Left ventricle myocardium inferior (tissue), 1 donor: ENCODE measurements around the gene PCGF5. TPM values are rescaled to one million over a fixed set of nuclear protein-coding genes. Genes with fewer than 3 reads are reported as not detected.
A peak's percentile ranks its signal among the peaks of the same experiment; 100 is the strongest.

Experiments
- DNase-seq: peaks from one replicate; pipeline ENCODE4 v3.0.0-alpha.2; 2020
- H3K27ac ChIP-seq: fragments of 200-600 bp; replicated peaks from 2 replicates; pipeline ENCODE4 v1.8.0; 2021
- H3K27me3 ChIP-seq: fragments of 200-600 bp; 2 replicates; pipeline ENCODE4 v1.8.0; 2021; ENCODE audit warnings: low read depth
- H3K36me3 ChIP-seq: fragments of 200-600 bp; 2 replicates; pipeline ENCODE4 v1.8.0; 2021
- H3K4me1 ChIP-seq: fragments of 200-600 bp; 2 replicates; pipeline ENCODE4 v1.8.0; 2021
- H3K4me3 ChIP-seq: fragments of 200-600 bp; 2 replicates; pipeline ENCODE4 v1.8.0; 2021; ENCODE audit warnings: mild to moderate bottlenecking, moderate library complexity
- H3K9me3 ChIP-seq: fragments of 200-600 bp; replicated peaks from 2 replicates; pipeline ENCODE4 v1.8.0; 2021
- CTCF ChIP-seq: fragments of 200-600 bp; IDR thresholded peaks from 2 replicates; pipeline ENCODE4 v1.8.0; 2021; ENCODE audit warnings: antibody characterized with exemption, mild to moderate bottlenecking, borderline replicate concordance
- intact Hi-C: fragments of 100-400 bp; cut with micrococcal nuclease; formaldehyde crosslinking; loops from one replicate; pipeline ENCODE4 v1.11.0; 2022
- total RNA-seq: library from RNA; stranded (reverse); fragmentation: NEBNext Ultra II Directional; extraction: Animal tissue kit (Norgen Biotek cat#: 25700); gene quantifications from one replicate; pipeline ENCODE4 v1.2.1, GENCODE V29; 2021
- donor health status: DM: no; HTN: yes; CAD: no; lungs with severe emphysema.

Gene PCGF5
- total RNA-seq, 1 donor from 2014 or later, result 61.0 TPM

GRCh38 chr10:91196268-91197048, 24.0 kb upstream of the PCGF5 start:
- peaks cover 72% of the 10 kb centered on the region for H3K4me1 ChIP-seq
- no peak for TF ChIP-seq CTCF
- no peaks in the 10 kb centered on the region for H3K27me3 ChIP-seq
- intact Hi-C loops, result no loop called here
- no peaks in the 10 kb centered on the region for H3K36me3 ChIP-seq
- H3K27ac ChIP-seq, result peak overlapping the region; percentile 9
- no peak overlapping the region for H3K4me3 ChIP-seq
- DNase-seq, result no peak
- no peaks in the 10 kb centered on the region for H3K9me3 ChIP-seq

DNA sequence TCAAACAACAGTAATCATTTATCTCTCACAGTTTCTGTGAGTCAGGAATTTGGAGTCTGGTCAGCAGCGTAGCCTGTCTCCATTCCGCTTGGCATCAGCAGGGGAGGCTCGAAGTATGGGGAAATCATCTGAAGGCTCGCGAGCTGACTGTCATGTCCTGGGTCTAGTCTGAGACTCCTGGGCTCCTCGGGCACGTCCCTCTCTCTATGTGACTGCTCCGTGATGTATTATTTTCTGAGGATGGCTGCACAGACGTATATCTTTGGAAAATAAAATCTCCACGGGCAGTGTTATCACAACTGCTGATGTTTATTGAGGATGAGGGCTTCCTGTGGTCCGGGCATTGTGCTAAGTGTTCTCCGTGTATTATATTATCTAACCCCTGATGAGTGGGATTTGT, 23.3 kb upstream of the PCGF5 start:
- H3K27me3 ChIP-seq, result no peaks in the 10 kb centered on the region
- no peaks in the 10 kb centered on the region for H3K36me3 ChIP-seq
- H3K4me3 ChIP-seq, result no peak overlapping the region
- peak overlapping the region; percentile 9 for H3K27ac ChIP-seq
- intact Hi-C loops, result no loop called here
- H3K9me3 ChIP-seq, result no peaks in the 10 kb centered on the region
- peak; percentile 34 for DNase-seq
- TF ChIP-seq CTCF, result no peak
- H3K4me1 ChIP-seq, result peaks cover 72% of the 10 kb centered on the region

GRCh38 chr10:91198781-91199180, 21.7 kb upstream of the PCGF5 start:
- intact Hi-C loops, result no loop called here
- Histone ChIP-seq H3K27me3 (no peaks in the 10 kb centered on the region), H3K4me3 (no peak overlapping the region), H3K9me3 (no peaks in the 10 kb centered on the region), H3K36me3 (no peaks in the 10 kb centered on the region), H3K4me1 (peaks cover 83% of the 10 kb centered on the region), H3K27ac (peak overlapping the region; percentile 56)
- DNase-seq, result no peak
- no peak for TF ChIP-seq CTCF

- DNase-seq, result no peak
- no peaks in the 10 kb centered on the region for H3K27me3 ChIP-seq
- intact Hi-C loops, result no loop called here
- H3K36me3 ChIP-seq, result no peaks in the 10 kb centered on the region
- no peaks in the 10 kb centered on the region for H3K9me3 ChIP-seq
- H3K27ac ChIP-seq, result peak overlapping the region; percentile 57
- TF ChIP-seq CTCF, result no peak
- H3K4me1 ChIP-seq, result peaks cover 89% of the 10 kb centered on the region
- H3K4me3 ChIP-seq, result no peak overlapping the region
These were observed 19.9 kb upstream of the PCGF5 start for GRCh38 chr10:91200314-91201212.

DNA sequence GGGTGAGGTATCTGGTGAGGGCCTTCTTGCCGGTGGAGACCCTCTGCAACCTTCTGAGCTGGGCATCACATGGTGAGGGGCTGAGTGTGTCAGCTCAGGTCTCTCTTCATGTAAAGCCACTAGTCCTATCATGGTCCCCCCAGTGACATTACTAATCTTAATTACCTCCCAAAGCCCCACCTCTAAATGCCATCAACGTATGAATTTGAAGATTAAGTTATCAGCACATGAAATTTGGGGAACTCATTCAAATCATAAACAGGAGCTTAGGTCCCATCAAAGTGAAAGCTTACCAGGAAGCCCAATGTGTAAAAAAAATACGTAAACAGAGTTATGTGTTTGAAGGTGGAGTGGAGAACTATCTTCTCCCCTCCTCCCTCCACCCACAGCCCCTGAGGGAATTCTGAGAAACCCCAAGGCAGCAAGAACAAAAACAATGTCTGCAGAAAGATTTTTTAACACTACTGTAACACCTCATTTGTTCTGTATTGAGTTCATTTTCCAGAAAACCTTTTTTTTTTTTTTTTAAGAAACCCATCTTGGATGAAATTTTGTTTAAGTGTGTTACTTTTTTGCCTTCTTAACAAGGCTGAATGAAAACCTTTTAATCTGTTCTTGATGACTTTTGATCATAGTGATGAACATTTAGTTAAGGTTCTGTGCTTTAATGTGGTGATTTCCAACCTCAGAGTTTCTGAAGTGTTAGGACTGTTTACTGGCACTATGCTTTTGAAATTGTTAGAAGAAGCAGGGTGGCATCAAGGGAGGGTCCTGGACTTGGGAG, 19.1 kb upstream of the PCGF5 start:
- Histone ChIP-seq H3K27me3 (no peaks in the 10 kb centered on the region), H3K4me1 (peaks cover 86% of the 10 kb centered on the region), H3K4me3 (no peak overlapping the region), H3K27ac (peak overlapping the region; percentile 57), H3K9me3 (no peaks in the 10 kb centered on the region), H3K36me3 (no peaks in the 10 kb centered on the region)
- DNase-seq, result no peak
- intact Hi-C loops, result no loop called here
- no peak for TF ChIP-seq CTCF
